ENCODE data around the gene SOS2.

Gene SOS2

GRCh38 chr14:50222055-50222613 lies 9.2 kb downstream of the SOS2 start:
- no peak for DNase-seq (ENCODE audit: low spot score)
- no peaks in the 10 kb centered on the region for H3K27me3 ChIP-seq (ENCODE audit: insufficient read depth, poor library complexity, severe bottlenecking)
- no peaks in the 10 kb centered on the region for H3K9me3 ChIP-seq (ENCODE audit: severe bottlenecking)
- H3K36me3 ChIP-seq (ENCODE audit: low read depth): no peaks in the 10 kb centered on the region; the same call in 1 of the 2 replicates
- H3K27ac ChIP-seq (ENCODE audit: poor library complexity, severe bottlenecking): no peak overlapping the region
- TF ChIP-seq, protein P1, sequence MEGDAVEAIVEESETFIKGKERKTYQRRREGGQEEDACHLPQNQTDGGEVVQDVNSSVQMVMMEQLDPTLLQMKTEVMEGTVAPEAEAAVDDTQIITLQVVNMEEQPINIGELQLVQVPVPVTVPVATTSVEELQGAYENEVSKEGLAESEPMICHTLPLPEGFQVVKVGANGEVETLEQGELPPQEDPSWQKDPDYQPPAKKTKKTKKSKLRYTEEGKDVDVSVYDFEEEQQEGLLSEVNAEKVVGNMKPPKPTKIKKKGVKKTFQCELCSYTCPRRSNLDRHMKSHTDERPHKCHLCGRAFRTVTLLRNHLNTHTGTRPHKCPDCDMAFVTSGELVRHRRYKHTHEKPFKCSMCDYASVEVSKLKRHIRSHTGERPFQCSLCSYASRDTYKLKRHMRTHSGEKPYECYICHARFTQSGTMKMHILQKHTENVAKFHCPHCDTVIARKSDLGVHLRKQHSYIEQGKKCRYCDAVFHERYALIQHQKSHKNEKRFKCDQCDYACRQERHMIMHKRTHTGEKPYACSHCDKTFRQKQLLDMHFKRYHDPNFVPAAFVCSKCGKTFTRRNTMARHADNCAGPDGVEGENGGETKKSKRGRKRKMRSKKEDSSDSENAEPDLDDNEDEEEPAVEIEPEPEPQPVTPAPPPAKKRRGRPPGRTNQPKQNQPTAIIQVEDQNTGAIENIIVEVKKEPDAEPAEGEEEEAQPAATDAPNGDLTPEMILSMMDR (IDR thresholded peaks at IDR 0.05; ENCODE audit: poor library complexity, severe bottlenecking): no peak
- ATAC-seq (ENCODE audit: low read depth): no peak
- H3K4me1 ChIP-seq (ENCODE audit: insufficient read depth, poor library complexity, severe bottlenecking): peaks cover 15% of the 10 kb centered on the region
- H3K4me3 ChIP-seq (ENCODE audit: severe bottlenecking): no peak overlapping the region

- Histone ChIP-seq H3K27me3 (ENCODE audit: insufficient read depth, poor library complexity, severe bottlenecking) (no peaks in the 10 kb centered on the region), H3K9me3 (ENCODE audit: severe bottlenecking) (no peaks in the 10 kb centered on the region), H3K36me3 (ENCODE audit: low read depth) (no peaks in the 10 kb centered on the region; the same call in 1 of the 2 replicates), H3K27ac (ENCODE audit: poor library complexity, severe bottlenecking) (no peak overlapping the region), H3K4me1 (ENCODE audit: insufficient read depth, poor library complexity, severe bottlenecking) (peaks cover 2% of the 10 kb centered on the region), H3K4me3 (ENCODE audit: severe bottlenecking) (no peak overlapping the region)
- TF ChIP-seq, protein P1 (IDR thresholded peaks at IDR 0.05; ENCODE audit: poor library complexity, severe bottlenecking): no peak
- ATAC-seq (ENCODE audit: low read depth): no peak
- no peak for DNase-seq (ENCODE audit: low spot score)
Observed at GRCh38 chr14:50218501-50218900, 12.9 kb downstream of the SOS2 start.

DNA sequence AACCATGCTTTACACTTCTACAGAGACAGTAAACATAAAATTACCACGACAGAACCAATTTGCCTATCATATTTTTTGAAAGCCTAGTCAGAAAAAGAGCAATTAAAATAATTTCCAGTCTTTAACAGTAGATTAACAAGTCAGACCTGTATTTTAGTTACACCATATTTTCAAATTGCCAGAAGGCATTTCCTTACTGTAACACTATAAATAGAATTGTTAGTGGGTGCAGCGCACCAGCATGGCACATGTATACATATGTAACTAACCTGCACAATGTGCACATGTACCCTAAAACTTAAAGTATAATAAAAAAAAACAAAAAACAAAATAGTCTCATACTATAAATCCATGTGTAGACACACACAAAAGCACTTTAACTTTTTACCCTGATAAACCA lies 16.0 kb downstream of the SOS2 start:
- ATAC-seq (ENCODE audit: low read depth): no peak
- TF ChIP-seq, protein P1 (IDR thresholded peaks at IDR 0.05; ENCODE audit: poor library complexity, severe bottlenecking): no peak
- DNase-seq (ENCODE audit: low spot score): no peak
- no peaks in the 10 kb centered on the region for H3K36me3 ChIP-seq (ENCODE audit: low read depth)
- no peaks in the 10 kb centered on the region for H3K9me3 ChIP-seq (ENCODE audit: severe bottlenecking)
- no peak overlapping the region for H3K27ac ChIP-seq (ENCODE audit: poor library complexity, severe bottlenecking)
- H3K4me3 ChIP-seq (ENCODE audit: severe bottlenecking): no peak overlapping the region
- no peaks in the 10 kb centered on the region for H3K27me3 ChIP-seq (ENCODE audit: insufficient read depth, poor library complexity, severe bottlenecking)
- no peaks in the 10 kb centered on the region for H3K4me1 ChIP-seq (ENCODE audit: insufficient read depth, poor library complexity, severe bottlenecking)

- Histone ChIP-seq H3K27ac (ENCODE audit: poor library complexity, severe bottlenecking) (no peak overlapping the region), H3K27me3 (ENCODE audit: insufficient read depth, poor library complexity, severe bottlenecking) (no peaks in the 10 kb centered on the region), H3K4me1 (ENCODE audit: insufficient read depth, poor library complexity, severe bottlenecking) (no peaks in the 10 kb centered on the region), H3K36me3 (ENCODE audit: low read depth) (no peaks in the 10 kb centered on the region), H3K4me3 (ENCODE audit: severe bottlenecking) (no peak overlapping the region), H3K9me3 (ENCODE audit: severe bottlenecking) (no peaks in the 10 kb centered on the region)
- DNase-seq (ENCODE audit: low spot score): no peak
- TF ChIP-seq, protein P1 (IDR thresholded peaks at IDR 0.05; ENCODE audit: poor library complexity, severe bottlenecking): no peak
- ATAC-seq (ENCODE audit: low read depth): no peak
Observed at GRCh38 chr14:50213795-50214194, 17.6 kb downstream of the SOS2 start.

GRCh38 chr14:50212726-50213125 lies 18.7 kb downstream of the SOS2 start:
- no peak for DNase-seq (ENCODE audit: low spot score)
- Histone ChIP-seq H3K36me3 (ENCODE audit: low read depth) (no peaks in the 10 kb centered on the region), H3K27ac (ENCODE audit: poor library complexity, severe bottlenecking) (no peak overlapping the region), H3K27me3 (ENCODE audit: insufficient read depth, poor library complexity, severe bottlenecking) (no peaks in the 10 kb centered on the region), H3K9me3 (ENCODE audit: severe bottlenecking) (no peaks in the 10 kb centered on the region), H3K4me3 (ENCODE audit: severe bottlenecking) (no peak overlapping the region), H3K4me1 (ENCODE audit: insufficient read depth, poor library complexity, severe bottlenecking) (no peaks in the 10 kb centered on the region)
- TF ChIP-seq, protein P1 (IDR thresholded peaks at IDR 0.05; ENCODE audit: poor library complexity, severe bottlenecking): no peak
- no peak for ATAC-seq (ENCODE audit: low read depth)
